HG02678 (cell line): ENCODE data around the gene GFOD1.

Source experiments
- ATAC-seq: cut with Tn5 transposase; IDR thresholded peaks from one replicate; pipeline ENCODE4 v1.9.1; 2021; ENCODE audit warnings: mild to moderate bottlenecking, moderate library complexity; ENCODE audit not compliant: unreplicated experiment

Gene GFOD1

GRCh38 chr6:13360671-13361540 is 126.5 kb downstream of the GFOD1 start:
- no peak for ATAC-seq

DNA sequence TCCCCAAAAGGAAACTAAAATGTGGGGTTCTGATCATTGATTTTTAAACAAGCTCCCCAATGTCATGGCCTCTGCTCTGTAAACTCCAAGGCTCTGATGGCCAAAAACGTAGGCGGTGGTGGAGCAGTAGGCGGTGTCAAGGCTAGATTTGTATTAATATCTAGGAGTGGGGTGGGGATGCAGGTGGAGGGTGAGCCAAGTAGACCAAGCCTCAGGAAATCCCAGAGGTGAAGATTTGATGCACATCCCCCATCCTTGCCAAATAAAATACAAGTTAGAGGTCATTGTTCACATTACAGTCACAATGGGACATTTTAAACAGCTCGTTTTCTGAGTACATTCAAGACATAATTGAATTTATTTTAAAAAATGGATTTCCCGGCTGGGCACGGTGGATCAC is 128.1 kb downstream of the GFOD1 start:
- ATAC-seq = no peak

GRCh38 chr6:13358511-13358910 is 128.9 kb downstream of the GFOD1 start:
- no peak for ATAC-seq

GRCh38 chr6:13357551-13358075 is 129.8 kb downstream of the GFOD1 start:
- no peak for ATAC-seq

GRCh38 chr6:13355999-13356785 is 131.2 kb downstream of the GFOD1 start:
- peak; percentile 94 for ATAC-seq

DNA sequence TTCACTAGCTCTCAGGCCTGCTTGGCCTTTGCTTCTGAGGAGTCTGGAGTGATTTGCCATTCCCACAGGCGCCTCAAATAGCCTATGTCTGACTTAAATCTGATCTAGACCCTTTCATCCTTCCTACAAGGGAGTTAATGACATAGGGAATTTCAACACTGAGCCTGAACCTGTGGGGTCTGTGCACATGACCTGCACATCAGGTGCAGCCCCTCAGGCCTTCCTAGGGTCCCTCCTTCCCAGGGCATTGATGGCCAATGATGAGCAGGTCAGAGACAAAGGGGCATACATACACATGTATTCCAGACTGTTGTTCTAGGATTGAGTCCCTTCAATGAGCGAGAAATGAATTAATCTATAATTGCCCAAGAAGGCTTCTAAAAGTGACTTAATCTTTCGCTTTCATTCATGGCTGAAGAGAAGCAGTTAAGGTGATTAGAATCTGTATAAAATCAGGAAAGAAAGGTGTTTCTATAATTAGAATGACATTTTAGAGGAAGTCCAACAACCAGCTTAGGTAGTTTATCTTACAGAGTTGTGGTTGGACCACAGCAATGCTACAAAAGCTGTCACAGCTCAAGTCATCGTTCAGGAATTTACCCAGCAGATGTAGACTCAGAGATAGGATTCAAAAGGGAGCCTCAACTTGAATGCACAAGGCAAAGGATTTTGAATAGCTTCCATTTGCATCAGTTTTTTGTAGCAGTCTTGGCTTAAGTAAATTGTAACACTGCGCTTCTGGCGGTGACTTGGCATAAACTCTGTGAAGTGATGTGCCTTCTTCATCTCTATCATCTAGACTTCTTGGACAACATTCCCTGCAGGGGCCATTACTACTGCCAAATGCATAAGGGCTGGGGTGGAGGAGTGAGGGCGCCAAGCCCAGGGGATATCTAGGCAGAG is 132.1 kb downstream of the GFOD1 start:
- peak; percentile 26 for ATAC-seq

- no peak for ATAC-seq
Measured at GRCh38 chr6:13354331-13355042, 132.9 kb downstream of the GFOD1 start.

DNA sequence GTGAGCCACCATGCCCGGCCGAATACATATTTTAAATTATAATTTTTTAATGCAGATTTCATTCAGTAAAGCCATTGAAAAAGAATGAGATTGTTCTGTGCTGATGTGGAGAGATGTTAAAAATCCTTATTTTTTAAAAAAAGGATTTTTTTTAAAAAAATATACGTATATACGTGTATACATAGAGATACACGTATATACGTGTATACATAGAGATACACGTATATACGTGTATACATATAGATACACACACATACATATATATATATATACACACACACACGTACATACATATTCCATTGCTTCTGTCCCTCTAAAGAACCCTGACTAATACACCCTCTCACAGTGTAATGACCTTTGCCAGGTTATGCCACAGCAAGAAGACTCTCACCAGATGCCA is 135.2 kb downstream of the GFOD1 start:
- ATAC-seq = no peak

DNA sequence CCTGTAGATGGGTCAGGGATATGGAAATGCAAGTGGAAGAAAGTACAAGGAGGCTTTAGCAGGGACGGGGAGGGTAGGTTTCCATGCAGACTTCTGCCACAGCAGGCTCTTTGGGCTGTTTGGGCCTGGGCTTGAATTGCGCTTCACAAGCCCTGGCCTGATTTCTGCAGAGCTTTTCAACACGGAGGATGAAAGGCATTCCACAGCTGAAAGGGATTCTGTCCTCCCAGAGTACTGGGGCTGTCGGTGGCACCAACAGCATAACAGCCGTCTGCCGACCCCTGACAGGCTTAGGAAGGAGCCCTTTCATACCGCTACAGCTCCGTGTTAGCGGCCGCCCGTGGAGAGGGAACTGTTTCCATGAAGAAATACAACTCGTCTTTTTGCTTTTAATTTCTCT is 136.1 kb downstream of the GFOD1 start:
- ATAC-seq = no peak

DNA sequence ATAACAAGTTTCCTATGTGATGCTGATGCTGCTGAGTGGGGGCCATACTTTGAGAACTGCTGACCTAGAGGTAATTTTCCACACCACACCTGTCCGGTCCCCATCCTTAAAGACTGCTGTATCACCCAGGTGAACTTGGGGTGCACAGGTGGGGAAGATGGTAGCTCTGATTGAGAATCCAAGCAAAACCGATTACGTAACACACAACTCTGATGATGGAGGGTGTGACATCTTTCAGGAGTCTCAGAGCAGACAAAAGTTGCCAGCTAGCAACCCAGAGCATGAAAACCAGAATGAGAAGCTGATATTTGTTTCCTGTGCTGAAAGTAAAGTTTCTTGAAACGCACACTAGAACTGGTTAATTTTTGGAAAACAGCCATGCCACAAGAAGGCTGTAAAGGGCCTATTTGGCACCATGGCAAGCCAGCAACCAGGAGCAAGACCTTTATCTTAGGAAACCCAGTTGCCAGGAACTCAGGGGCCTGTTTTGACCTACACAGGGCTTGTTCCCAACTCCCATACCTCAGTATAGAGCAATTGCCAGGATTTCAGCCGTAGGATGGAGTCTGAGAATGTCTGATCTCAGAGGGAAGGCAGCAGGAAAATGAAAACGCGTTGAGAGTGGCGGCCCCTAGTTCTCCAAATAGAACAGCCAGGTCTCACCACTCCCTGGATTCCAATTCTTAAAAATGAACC is 137.4 kb downstream of the GFOD1 start:
- ATAC-seq = no peak

DNA sequence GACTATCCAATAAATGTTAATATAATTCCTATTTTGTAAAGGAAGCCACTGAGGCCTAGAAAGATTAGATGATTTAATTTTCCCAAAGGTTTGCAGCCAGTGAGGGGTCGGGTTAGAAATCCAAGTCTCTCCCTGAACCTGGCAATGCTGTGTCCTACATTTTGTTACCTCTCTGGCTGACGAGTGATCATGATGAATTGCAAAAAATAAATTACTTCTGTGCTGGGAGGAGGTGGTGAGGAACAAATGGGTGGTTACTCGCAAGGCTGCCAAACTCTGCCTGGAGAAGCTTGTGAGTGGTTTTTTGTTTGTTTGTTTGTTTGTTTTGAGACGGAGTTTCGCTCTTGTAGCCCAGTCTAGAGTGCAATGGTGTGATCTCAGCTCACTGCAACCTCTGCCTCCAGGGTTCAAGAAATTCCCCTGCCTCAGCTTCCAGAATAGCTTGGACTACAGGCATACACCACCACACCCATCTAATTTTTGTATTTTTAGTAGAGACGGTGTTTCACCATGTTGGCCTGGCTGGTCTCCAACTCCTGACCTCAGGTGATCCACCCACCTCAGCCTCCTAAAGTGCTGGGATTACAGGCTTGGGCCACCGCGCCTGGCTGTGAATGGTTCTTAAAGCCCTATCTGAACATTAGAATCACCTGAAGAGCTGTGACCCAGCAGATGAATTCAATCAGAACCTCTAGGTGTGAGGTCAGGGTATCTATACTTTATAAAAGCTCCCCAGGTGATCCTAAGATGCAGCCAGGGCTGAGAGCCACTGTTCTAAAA is 138.9 kb downstream of the GFOD1 start:
- ATAC-seq = no peak

- no peak for ATAC-seq
Measured at GRCh38 chr6:13346245-13346644, 141.2 kb downstream of the GFOD1 start.

GRCh38 chr6:13342414-13343019 is 144.9 kb downstream of the GFOD1 start:
- ATAC-seq = no peak

- ATAC-seq = no peak
Measured at GRCh38 chr6:13339863-13340630, 147.4 kb downstream of the GFOD1 start.

DNA sequence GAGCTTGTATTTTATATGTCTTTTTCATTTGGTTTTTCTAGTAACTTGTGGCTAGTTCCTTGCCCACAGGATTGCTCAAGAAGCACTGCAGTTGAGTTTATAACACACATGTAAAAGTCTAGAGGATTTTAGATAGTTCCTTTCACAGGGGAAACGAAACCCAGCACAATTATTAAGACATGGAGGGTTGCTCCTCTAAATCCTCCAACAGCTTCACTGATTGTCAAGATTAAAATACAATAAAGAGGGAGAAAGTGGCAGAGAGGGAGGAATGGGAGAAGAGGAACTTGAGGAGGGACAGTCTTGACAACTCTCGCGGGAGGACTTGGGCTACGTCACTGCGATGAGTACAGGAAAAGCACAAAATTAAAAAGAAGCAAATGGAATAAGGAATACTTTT is 149.4 kb downstream of the GFOD1 start:
- ATAC-seq = no peak

GRCh38 chr6:13336553-13336952 is 150.8 kb downstream of the GFOD1 start:
- ATAC-seq = no peak

DNA sequence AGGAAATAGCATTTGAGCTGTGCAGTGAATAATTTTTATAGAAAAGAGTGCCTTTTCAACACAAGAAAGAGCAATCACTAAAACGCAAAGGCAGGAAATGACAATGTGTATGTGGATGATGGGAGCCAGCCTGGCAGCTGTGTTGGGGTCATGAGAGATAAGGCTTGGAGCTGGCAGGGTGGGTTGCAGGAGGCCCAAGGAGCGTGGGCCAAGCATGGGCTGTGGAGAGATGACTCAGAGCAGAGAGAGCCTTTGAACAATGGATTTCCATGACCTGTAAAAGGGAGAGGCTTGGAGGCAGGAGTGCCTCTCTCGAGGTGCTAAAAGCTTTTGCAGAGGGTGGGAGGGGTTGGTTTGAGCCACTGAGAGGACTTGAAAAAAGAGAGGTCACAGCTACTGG is 152.4 kb downstream of the GFOD1 start:
- no peak for ATAC-seq

DNA sequence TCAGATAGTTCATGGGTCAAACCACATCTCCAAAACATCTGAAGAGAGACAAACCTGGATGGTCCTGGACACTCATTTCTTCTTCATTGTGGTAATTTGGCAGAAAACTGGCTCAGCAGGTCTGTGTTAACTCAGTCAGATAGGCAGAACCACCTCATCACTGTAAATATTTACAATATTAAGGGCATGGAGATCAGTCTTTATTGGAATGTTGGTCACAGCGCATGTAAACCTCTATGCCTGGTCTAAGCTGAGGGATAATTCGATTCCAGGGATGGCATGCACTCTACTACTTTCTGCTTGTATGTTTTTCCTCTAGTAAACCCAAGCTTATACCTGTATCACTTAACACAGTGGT is 155.1 kb downstream of the GFOD1 start:
- no peak for ATAC-seq
